Liver (tissue), 9 donors: ENCODE data around the gene TMPRSS6. TPM values are rescaled to one million over a fixed set of nuclear protein-coding genes. Genes with fewer than 3 reads are reported as not detected.

Source experiments
- DNase-seq: peaks from one replicate; pipeline ENCODE4 v3.0.0-alpha.2; 2017; ENCODE audit warnings: low spot score
- H3K27ac ChIP-seq, 2 donors: one replicate each; pipeline ENCODE4 v1.7.0; 2013; ENCODE audit warnings: inconsistent platforms in 2 of 2, low read length in 2 of 2, control low read depth in 1 of 2, low read depth in 1 of 2, mild to moderate bottlenecking in 1 of 2
- H3K27me3 ChIP-seq, 4 donors: one replicate each; pipeline versions ENCODE4 v1.6.1 to v1.7.0; 2013; ENCODE audit warnings: low read length in 3 of 4, inconsistent platforms in 1 of 4, mild to moderate bottlenecking in 1 of 4, moderate library complexity in 1 of 4; ENCODE audit not compliant: control insufficient read depth in 4 of 4, insufficient read depth in 4 of 4
- H3K36me3 ChIP-seq, 4 donors: one replicate each; pipeline versions ENCODE4 v1.6.1 to v1.7.0; 2013; ENCODE audit warnings: low read length in 3 of 4, mild to moderate bottlenecking in 3 of 4, low read depth in 1 of 4, moderate library complexity in 1 of 4; ENCODE audit not compliant: control insufficient read depth in 4 of 4, insufficient read depth in 3 of 4
- H3K4me1 ChIP-seq, 4 donors: one replicate each; pipeline versions ENCODE4 v1.6.1 to v1.7.0; 2013; ENCODE audit warnings: low read length in 3 of 4, mild to moderate bottlenecking in 3 of 4, moderate library complexity in 1 of 4; ENCODE audit not compliant: control insufficient read depth in 4 of 4, insufficient read depth in 4 of 4
- H3K4me3 ChIP-seq, 3 donors: one replicate each; pipeline versions ENCODE4 v1.6.1 to v1.7.0; 2013; ENCODE audit warnings: low read length in 3 of 3, control low read depth in 1 of 3, low read depth in 1 of 3, mild to moderate bottlenecking in 1 of 3
- H3K9ac ChIP-seq, 2 donors: one replicate each; pipeline ENCODE4 v1.7.0; 2013; ENCODE audit warnings: low read length in 2 of 2, mild to moderate bottlenecking in 2 of 2, moderate library complexity in 2 of 2, control low read depth in 1 of 2, low read depth in 1 of 2
- H3K9me3 ChIP-seq, 4 donors: one replicate each; pipeline versions ENCODE4 v1.6.1 to v1.7.0; 2013; ENCODE audit warnings: low read length in 3 of 4; ENCODE audit not compliant: control insufficient read depth in 4 of 4
- EGR1 ChIP-seq, 2 donors: IDR thresholded peaks; 2 replicates each; pipeline ENCODE4 v1.6.1; 2016 to 2018; ENCODE audit warnings: antibody characterized with exemption in 2 of 2, low read depth in 2 of 2
- FOXA1 ChIP-seq: IDR thresholded peaks from 2 replicates; pipeline ENCODE4 v1.6.1; 2016; ENCODE audit warnings: antibody characterized with exemption
- FOXA2 ChIP-seq: IDR thresholded peaks from 2 replicates; pipeline ENCODE4 v1.6.1; 2016; ENCODE audit warnings: antibody characterized with exemption
- GABPA ChIP-seq, 2 donors: IDR thresholded peaks in 1 of 2; conservative IDR thresholded peaks in 1 of 2; 2 replicates each; pipeline ENCODE4 v1.6.1; 2016; ENCODE audit warnings: antibody characterized with exemption in 2 of 2, mild to moderate bottlenecking in 1 of 2, moderate library complexity in 1 of 2
- HNF4A ChIP-seq, 2 donors: conservative IDR thresholded peaks; 2 replicates each; pipeline ENCODE4 v1.6.1; 2016; ENCODE audit warnings: antibody characterized with exemption in 2 of 2, mild to moderate bottlenecking in 2 of 2
- HNF4G ChIP-seq: IDR thresholded peaks from 2 replicates; pipeline ENCODE4 v1.6.1; 2016; ENCODE audit warnings: antibody characterized with exemption
- JUND ChIP-seq, 2 donors: IDR thresholded peaks; 2 replicates each; pipeline ENCODE4 v1.6.1; 2016; ENCODE audit warnings: antibody characterized with exemption in 2 of 2
- NR2F2 ChIP-seq: IDR thresholded peaks from 2 replicates; pipeline ENCODE4 v1.6.1; 2016; ENCODE audit warnings: antibody characterized with exemption
- RAD21 ChIP-seq, 2 donors: IDR thresholded peaks; 2 replicates each; pipeline ENCODE4 v1.6.1; 2016; ENCODE audit warnings: antibody characterized with exemption in 2 of 2, mild to moderate bottlenecking in 2 of 2
- RXRA ChIP-seq, 2 donors: IDR thresholded peaks; 2 replicates each; pipeline ENCODE4 v1.6.1; 2017 to 2018; ENCODE audit warnings: antibody characterized with exemption in 2 of 2, mild to moderate bottlenecking in 1 of 2
- SP1 ChIP-seq: IDR thresholded peaks from 2 replicates; pipeline ENCODE4 v1.6.1; 2018; ENCODE audit warnings: antibody characterized with exemption, mild to moderate bottlenecking
- TAF1 ChIP-seq: conservative IDR thresholded peaks from 2 replicates; pipeline ENCODE4 v1.6.1; 2016; ENCODE audit warnings: antibody characterized with exemption, mild to moderate bottlenecking
- YY1 ChIP-seq: IDR thresholded peaks from 2 replicates; pipeline ENCODE4 v1.6.1; 2016; ENCODE audit warnings: antibody characterized with exemption, mild to moderate bottlenecking
- WGBS: extraction: QIAGEN DNeasy Blood & Tissue Kit; methylation state at CpG from one replicate; pipeline ENCODE4 v1.1.7; 2013; 5-methylcytosine and 5-hydroxymethylcytosine counted together
- polyA plus RNA-seq, 2 donors: library from polyadenylated mRNA; stranded (reverse) in 1 of 2; unstranded in 1 of 2; fragments of 200-250 nt in 1 of 2; fragments of >200 nt in 1 of 2; fragmentation: Nextera tagmentation in 1 of 2; extraction: Ambion mirVana in 1 of 2; gene quantifications; one replicate each; pipeline versions ENCODE4 v1.2.1 to v1.2.3, GENCODE V29; 2013 to 2015
- total RNA-seq, 2 donors: library from RNA; depleted of rRNA; stranded (reverse); fragments of >200 nt; gene quantifications; one replicate each; pipeline ENCODE4 v1.2.3, GENCODE V29; 2014
- TF ChIP-seq, protein P1 (sequence below): IDR thresholded peaks from 2 replicates; pipeline ENCODE4 v1.6.1; 2016; ENCODE audit warnings: antibody characterized with exemption, mild to moderate bottlenecking
- TF ChIP-seq, protein P2 (sequence below): IDR thresholded peaks from 2 replicates; pipeline ENCODE4 v1.6.1; 2016; ENCODE audit warnings: antibody characterized with exemption
- TF ChIP-seq, protein P3 (sequence below): IDR thresholded peaks from 2 replicates; pipeline ENCODE4 v1.6.1; 2016; ENCODE audit warnings: antibody characterized with exemption
- TF ChIP-seq, protein P4 (sequence below): IDR thresholded peaks from 2 replicates; pipeline ENCODE4 v1.6.1; 2016; ENCODE audit warnings: antibody characterized with exemption
- TF ChIP-seq, protein P5 (sequence below): fragments of 150-350 bp; IDR thresholded peaks from 2 replicates; pipeline ENCODE4 v1.5.1; 2017; ENCODE audit warnings: improper control_type of control experiment, low read depth, low read length; ENCODE audit not compliant: missing input control
- donor health status: healthy.
- donor health status: healthy.
- donor health status: healthy.
- donor health status: healthy.
- donor health status: healthy.

The TMPRSS6 gene
- total and polyA plus RNA-seq, 4 donors: 12.6 to 47.1 (median 39.9) TPM

DNA sequence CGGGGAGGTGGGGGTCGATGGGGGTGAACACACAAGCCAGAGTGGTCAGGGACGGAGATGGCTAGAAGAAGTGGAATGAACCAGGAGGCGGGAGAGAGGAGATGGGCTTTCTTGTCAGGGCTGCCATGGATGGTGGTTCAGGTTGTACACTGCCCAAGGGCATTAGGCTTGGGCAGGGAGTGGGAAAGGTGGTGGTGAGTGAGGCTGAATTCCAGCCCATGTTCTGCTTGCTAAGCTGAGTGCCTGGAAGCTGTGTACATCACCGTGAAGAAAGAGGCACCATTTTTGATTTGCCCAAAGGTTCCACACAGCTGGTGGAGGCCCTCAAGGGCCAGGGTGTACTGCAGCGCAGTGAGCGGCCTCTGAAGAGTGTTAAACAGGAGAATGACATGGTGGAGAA, 23.3 kb upstream of the TMPRSS6 start:
- Histone ChIP-seq H3K4me1 (peaks cover 3 to 18% (median 16%) of the 10 kb centered on the region in 4 donors), H3K27ac (no peak overlapping the region), H3K9me3 (no peaks in the 10 kb centered on the region), H3K9ac (no peak overlapping the region), H3K27me3 (no peaks in the 10 kb centered on the region), H3K4me3 (no peak overlapping the region), H3K36me3 (no peaks in the 10 kb centered on the region)
- no peak for DNase-seq
- 92% methylated on average over 7 of the region's 7 CpGs for WGBS
- TF ChIP-seq TAF1 (no peak), RXRA (IDR thresholded peaks at IDR 0.05) (no peak), EGR1 (IDR thresholded peaks at IDR 0.05; ENCODE audit: low read depth in 2 of 2) (no peak), JUND (IDR thresholded peaks at IDR 0.05) (no peak), RAD21 (IDR thresholded peaks at IDR 0.05) (no peak), FOXA1 (no peak), HNF4A (conservative IDR thresholded peaks at IDR 0.05) (no peak)
- TF ChIP-seq, protein P1, sequence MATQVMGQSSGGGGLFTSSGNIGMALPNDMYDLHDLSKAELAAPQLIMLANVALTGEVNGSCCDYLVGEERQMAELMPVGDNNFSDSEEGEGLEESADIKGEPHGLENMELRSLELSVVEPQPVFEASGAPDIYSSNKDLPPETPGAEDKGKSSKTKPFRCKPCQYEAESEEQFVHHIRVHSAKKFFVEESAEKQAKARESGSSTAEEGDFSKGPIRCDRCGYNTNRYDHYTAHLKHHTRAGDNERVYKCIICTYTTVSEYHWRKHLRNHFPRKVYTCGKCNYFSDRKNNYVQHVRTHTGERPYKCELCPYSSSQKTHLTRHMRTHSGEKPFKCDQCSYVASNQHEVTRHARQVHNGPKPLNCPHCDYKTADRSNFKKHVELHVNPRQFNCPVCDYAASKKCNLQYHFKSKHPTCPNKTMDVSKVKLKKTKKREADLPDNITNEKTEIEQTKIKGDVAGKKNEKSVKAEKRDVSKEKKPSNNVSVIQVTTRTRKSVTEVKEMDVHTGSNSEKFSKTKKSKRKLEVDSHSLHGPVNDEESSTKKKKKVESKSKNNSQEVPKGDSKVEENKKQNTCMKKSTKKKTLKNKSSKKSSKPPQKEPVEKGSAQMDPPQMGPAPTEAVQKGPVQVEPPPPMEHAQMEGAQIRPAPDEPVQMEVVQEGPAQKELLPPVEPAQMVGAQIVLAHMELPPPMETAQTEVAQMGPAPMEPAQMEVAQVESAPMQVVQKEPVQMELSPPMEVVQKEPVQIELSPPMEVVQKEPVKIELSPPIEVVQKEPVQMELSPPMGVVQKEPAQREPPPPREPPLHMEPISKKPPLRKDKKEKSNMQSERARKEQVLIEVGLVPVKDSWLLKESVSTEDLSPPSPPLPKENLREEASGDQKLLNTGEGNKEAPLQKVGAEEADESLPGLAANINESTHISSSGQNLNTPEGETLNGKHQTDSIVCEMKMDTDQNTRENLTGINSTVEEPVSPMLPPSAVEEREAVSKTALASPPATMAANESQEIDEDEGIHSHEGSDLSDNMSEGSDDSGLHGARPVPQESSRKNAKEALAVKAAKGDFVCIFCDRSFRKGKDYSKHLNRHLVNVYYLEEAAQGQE: no peak
- TF ChIP-seq, protein P2, sequence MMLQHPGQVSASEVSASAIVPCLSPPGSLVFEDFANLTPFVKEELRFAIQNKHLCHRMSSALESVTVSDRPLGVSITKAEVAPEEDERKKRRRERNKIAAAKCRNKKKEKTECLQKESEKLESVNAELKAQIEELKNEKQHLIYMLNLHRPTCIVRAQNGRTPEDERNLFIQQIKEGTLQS: no peak
- TF ChIP-seq, protein P3, sequence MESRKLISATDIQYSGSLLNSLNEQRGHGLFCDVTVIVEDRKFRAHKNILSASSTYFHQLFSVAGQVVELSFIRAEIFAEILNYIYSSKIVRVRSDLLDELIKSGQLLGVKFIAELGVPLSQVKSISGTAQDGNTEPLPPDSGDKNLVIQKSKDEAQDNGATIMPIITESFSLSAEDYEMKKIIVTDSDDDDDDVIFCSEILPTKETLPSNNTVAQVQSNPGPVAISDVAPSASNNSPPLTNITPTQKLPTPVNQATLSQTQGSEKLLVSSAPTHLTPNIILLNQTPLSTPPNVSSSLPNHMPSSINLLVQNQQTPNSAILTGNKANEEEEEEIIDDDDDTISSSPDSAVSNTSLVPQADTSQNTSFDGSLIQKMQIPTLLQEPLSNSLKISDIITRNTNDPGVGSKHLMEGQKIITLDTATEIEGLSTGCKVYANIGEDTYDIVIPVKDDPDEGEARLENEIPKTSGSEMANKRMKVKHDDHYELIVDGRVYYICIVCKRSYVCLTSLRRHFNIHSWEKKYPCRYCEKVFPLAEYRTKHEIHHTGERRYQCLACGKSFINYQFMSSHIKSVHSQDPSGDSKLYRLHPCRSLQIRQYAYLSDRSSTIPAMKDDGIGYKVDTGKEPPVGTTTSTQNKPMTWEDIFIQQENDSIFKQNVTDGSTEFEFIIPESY: no peak
- TF ChIP-seq, protein P4, sequence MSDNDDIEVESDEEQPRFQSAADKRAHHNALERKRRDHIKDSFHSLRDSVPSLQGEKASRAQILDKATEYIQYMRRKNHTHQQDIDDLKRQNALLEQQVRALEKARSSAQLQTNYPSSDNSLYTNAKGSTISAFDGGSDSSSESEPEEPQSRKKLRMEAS: no peak

DNA sequence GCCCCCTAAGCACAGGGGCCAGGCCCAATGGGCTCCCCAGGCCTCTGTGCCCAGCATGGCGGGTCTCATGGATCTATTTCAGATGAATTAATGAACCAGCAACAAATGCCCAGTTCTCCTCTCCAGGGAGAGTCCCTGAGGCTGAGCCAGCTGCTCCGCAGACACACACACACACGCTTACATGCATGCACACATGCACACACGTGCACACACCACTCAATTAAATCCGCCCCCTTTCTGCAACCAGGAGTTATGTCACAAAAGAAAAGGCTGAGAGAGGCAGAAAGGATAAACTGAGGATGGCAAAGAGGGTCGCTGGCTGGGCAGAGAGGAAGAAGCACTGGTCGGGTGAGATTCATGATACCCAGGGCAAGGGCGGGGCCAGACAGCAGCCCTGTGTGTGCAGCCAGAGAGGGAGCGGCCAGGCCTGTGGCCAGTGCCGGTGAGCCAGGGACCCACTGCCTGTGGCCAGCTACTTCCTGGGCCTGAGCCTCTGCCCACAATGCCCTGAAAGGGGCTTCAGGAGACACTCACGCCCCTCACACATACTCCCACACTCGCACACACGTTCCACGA, 20.4 kb upstream of the TMPRSS6 start:
- TF ChIP-seq JUND (IDR thresholded peaks at IDR 0.05): no peak
- TF ChIP-seq FOXA2: no peak
- TF ChIP-seq, protein P4: no peak
- TF ChIP-seq HNF4G: no peak
- no peak for TF ChIP-seq SP1
- no peak for TF ChIP-seq TAF1
- no peak for TF ChIP-seq RXRA (IDR thresholded peaks at IDR 0.05)
- TF ChIP-seq, protein P2: no peak
- no peak for TF ChIP-seq GABPA (IDR thresholded peaks at IDR 0.05 in 1 of 2, conservative IDR thresholded peaks at IDR 0.05 in 1 of 2)
- TF ChIP-seq, protein P5, sequence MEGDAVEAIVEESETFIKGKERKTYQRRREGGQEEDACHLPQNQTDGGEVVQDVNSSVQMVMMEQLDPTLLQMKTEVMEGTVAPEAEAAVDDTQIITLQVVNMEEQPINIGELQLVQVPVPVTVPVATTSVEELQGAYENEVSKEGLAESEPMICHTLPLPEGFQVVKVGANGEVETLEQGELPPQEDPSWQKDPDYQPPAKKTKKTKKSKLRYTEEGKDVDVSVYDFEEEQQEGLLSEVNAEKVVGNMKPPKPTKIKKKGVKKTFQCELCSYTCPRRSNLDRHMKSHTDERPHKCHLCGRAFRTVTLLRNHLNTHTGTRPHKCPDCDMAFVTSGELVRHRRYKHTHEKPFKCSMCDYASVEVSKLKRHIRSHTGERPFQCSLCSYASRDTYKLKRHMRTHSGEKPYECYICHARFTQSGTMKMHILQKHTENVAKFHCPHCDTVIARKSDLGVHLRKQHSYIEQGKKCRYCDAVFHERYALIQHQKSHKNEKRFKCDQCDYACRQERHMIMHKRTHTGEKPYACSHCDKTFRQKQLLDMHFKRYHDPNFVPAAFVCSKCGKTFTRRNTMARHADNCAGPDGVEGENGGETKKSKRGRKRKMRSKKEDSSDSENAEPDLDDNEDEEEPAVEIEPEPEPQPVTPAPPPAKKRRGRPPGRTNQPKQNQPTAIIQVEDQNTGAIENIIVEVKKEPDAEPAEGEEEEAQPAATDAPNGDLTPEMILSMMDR: no peak
- no peak for TF ChIP-seq YY1
- TF ChIP-seq, protein P1: no peak
- no peak for TF ChIP-seq FOXA1
- no peak for TF ChIP-seq HNF4A (conservative IDR thresholded peaks at IDR 0.05)
- TF ChIP-seq RAD21 (IDR thresholded peaks at IDR 0.05): no peak
- TF ChIP-seq EGR1 (IDR thresholded peaks at IDR 0.05; ENCODE audit: low read depth in 2 of 2): no peak
- no peak for TF ChIP-seq NR2F2
- no peak overlapping the region for H3K27ac ChIP-seq
- H3K4me3 ChIP-seq: no peak overlapping the region
- no peaks in the 10 kb centered on the region for H3K36me3 ChIP-seq
- H3K4me1 ChIP-seq: peaks cover 6 to 36% (median 30%) of the 10 kb centered on the region in 4 donors
- no peak overlapping the region for H3K9ac ChIP-seq
- no peaks in the 10 kb centered on the region for H3K9me3 ChIP-seq
- H3K27me3 ChIP-seq: no peaks in the 10 kb centered on the region
- 90% methylated on average over 14 of the region's 14 CpGs for WGBS
- DNase-seq: no peak
